8988T (cell line): ENCODE measurements around the gene EFCAB8.
"Not testable (repeated sequence)": the region's sequence is repeated elsewhere in the genome, so short reads cannot be mapped to it uniquely, and the experiment has no call there.

ENCODE experiments used
- DNase-seq: peaks from one replicate; pipeline ENCODE4 v3.0.0; 2011

The EFCAB8 gene

GRCh38 chr20:32912688-32913087, 54.0 kb downstream of the EFCAB8 start:
- DNase-seq: no peak

GRCh38 chr20:32914031-32914430, 55.3 kb downstream of the EFCAB8 start:
- no peak for DNase-seq

- no peak for DNase-seq
Observed at GRCh38 chr20:32917191-32917950, 58.6 kb downstream of the EFCAB8 start.

- DNase-seq: no peak
Observed at GRCh38 chr20:32918296-32918695, 59.6 kb downstream of the EFCAB8 start.

- no peak for DNase-seq
Observed at GRCh38 chr20:32918751-32919150, 60.0 kb downstream of the EFCAB8 start.

GRCh38 chr20:32920066-32920465, 61.3 kb downstream of the EFCAB8 start:
- DNase-seq: no peak

GRCh38 chr20:32920530-32921298, 62.0 kb downstream of the EFCAB8 start:
- no peak for DNase-seq

- DNase-seq: no peak
Observed at GRCh38 chr20:32922466-32922865, 63.7 kb downstream of the EFCAB8 start.

GRCh38 chr20:32924781-32925180, 66.1 kb downstream of the EFCAB8 start:
- DNase-seq: no peak

GRCh38 chr20:32925481-32926196, 66.9 kb downstream of the EFCAB8 start:
- DNase-seq: no peak

- no peak for DNase-seq
Observed at GRCh38 chr20:32929162-32929561, 70.4 kb downstream of the EFCAB8 start.

- no peak for DNase-seq
Observed at GRCh38 chr20:32930181-32930580, 71.5 kb downstream of the EFCAB8 start.

- DNase-seq: no peak
Observed at GRCh38 chr20:32930701-32931100, 72.0 kb downstream of the EFCAB8 start.

- no peak for DNase-seq
Observed at GRCh38 chr20:32934580-32934979, 75.9 kb downstream of the EFCAB8 start.

- no peak for DNase-seq
Observed at GRCh38 chr20:32941155-32941885, 82.6 kb downstream of the EFCAB8 start.

GRCh38 chr20:32943490-32944052, 84.8 kb downstream of the EFCAB8 start:
- DNase-seq: no peak

GRCh38 chr20:32945710-32946221, 87.0 kb downstream of the EFCAB8 start:
- DNase-seq: no peak

- no peak for DNase-seq
Observed at GRCh38 chr20:32946629-32947028, 87.9 kb downstream of the EFCAB8 start.

- not testable (repeated sequence) for DNase-seq
Observed at GRCh38 chr20:32950539-32950938, 91.8 kb downstream of the EFCAB8 start.

GRCh38 chr20:32957459-32957858, 98.7 kb downstream of the EFCAB8 start:
- no peak for DNase-seq

- DNase-seq: no peak
Observed at GRCh38 chr20:32958574-32958973, 99.9 kb downstream of the EFCAB8 start.
